Limb (tissue), 2 donors: ENCODE data around the gene LYL1.

Experiments used
- DNase-seq, 2 donors: peaks; one replicate each; pipeline ENCODE4 v3.0.0-alpha.2; 2016; ENCODE audit errors: extremely low spot score in 2 of 2

The LYL1 gene

DNA sequence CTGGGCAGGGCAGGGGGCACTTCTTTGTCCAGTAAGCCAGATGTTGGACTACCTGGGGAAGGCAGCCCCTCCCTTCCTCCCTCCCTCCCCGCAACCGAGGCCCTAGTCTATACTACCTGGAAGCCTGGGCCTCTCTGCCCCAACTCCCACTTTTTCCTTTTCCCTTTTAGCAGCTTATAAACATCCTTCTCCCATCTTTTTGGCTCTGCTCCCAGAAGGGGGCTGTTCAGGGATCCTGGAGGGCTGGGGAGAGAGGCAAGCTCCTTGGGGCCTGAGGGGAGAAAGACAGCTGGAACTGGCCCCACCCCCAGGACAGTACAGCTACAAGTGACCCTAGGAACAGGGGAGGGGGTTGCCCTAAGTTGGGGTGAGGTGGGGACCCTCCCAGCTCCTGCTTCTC lies 44.9 kb downstream of the LYL1 start:
- peak in 1 of 2 donors; percentile 63 for DNase-seq

GRCh38 chr19:13057147-13057572 lies 45.5 kb downstream of the LYL1 start:
- no peak for DNase-seq

- peak; percentile 79 to 84 for DNase-seq
Measured at GRCh38 chr19:13056052-13056660, 46.5 kb downstream of the LYL1 start.

DNA sequence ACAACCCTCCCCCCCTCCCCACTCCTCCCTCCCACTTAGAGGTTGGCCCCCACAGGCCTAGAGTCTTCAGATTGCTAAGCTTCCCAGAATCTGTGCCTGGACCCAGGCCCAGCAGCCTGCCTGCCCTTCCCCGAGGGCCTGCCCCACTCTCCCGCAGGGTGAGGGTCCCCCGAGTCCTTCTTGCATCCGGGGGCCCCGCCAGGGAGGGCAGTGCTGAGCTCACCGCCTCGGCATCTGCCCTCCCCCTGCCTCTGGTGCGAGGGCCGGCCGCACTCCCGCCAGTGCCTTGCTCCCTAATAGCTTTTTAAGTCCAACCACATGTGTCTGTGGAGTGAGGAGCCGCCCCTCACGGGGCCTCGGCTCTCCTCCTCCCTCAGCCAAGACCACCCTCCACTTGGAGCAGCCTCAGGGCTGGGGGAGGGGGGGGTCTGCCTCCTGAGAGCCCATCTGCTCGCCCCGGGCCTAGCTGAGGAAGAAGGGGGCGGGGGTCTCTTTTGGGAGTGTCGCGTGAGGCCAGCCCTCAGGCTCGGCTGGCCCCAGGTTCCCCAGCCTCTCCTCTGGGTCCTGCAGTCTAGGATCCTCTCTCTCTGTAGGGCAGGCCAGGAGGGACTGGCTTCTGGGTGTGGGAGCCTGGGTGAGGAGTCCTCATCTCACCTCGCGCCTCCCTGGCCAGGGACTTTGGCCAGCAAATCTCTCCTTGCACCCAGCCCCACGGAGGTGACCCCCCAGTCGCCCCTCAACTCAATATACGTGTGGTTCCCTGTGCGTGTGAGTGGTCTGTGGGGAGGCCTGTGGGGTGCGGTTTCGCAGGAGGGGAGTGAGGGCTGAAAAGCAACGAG lies 47.2 kb downstream of the LYL1 start:
- peak; percentile 87 to 88 for DNase-seq

DNA sequence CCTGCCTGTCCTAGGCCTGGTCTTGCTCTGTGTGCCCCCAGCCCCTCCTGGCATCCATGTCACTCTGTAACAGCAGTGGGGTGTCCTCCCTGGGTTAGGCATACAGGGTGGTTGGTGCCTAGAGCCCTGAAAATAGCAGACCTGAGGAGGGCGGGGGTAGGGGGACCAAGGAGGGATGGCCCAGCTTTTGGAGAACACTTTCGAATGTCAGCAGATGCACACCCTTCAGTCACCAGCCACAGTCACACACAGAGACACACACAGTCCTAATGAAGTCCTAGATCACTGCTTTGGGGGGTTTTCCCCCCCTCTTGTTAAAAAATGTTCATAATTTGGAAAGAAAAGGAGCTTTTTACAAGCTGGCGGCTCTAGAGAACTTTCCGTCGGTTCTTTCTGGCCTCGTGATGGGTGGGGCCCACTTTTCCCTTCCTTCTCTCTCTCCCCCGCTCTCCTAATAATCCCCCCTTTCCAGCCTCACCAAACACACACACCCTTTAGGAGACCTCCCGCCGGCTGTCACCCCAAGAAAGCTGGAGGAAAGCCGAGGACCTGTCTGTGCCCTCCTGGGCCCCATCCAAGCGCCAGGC lies 47.9 kb downstream of the LYL1 start:
- DNase-seq = peak in 1 of 2 donors; percentile 85

DNA sequence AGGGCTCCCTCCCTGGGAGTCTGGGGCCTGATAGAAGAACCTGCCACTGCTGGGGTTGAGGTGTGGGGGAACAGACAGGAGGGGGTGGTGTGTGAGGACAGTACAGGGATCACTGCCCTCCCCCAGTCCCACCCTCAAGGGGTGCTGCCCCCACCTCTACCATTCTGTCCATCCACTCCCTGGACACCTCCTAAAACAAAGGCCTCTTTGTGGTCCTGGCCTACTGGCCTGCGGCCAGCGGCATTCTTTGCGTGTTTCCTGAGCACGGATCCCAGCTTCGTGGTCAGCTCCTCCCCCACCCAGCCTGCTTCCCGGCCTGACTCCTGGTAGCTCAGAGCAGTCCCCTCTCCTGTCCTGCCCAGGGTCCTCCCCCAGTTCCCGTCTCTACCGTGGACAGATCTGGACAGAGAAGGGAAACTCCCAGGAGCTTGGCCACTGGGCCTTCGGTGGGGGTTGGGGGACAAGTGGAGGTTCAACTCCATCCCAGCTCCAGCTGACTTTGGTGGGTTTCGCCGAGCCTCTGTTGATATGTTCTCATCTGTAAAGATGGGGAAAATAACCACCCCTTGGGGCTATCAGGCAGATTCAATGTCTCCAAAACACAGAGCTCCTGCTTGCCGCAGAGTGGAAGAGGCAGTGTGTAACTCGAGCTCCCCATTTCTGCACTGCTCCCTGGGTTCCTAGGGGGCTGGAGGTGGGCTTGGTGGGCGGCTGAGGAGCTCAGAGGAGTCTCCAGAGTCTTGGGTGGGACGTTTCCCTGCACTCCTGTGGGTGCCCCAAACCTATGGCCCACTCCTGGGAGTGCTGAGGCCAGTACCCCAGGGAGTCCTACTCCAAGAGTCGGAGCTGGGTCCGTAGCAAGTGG lies 48.7 kb downstream of the LYL1 start:
- peak; percentile 81 to 88 for DNase-seq

GRCh38 chr19:13053238-13053637 lies 49.4 kb downstream of the LYL1 start:
- peak in 1 of 2 donors; percentile 41 for DNase-seq

DNA sequence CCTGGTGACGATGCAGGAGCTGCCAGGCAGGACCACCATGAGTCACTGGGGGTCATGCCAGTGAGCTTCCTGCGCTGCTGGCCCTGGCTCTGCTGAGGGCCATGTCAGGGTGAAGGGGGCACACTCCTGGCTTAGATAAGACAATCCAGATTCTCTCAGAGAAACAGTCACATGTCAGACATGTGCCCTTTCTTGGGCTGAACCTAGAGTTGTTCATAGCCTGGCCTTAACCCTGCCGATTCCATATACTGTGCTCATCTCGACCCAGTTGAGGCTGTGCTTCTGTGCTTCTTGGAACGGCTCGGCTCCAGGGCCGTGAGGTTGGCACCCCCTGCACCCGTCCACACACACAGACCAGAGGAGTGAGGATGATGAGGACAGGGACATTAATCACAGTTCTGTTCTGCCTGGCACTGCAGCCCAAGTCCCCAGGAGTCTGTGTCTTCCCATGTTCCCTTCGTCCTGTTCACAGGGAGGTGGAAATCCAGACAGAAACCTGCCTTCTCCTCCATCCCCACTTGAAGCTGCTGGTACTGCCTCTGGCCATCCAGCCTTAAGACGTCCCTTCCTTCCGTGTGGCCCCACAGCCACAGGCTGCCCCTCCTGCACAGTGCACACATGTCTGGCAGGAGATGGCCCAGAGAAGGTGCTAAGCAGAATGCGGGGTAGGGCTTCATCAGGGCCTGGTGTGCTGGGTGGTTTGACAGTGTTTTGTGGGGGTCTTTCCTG lies 50.0 kb downstream of the LYL1 start:
- DNase-seq = no peak

DNA sequence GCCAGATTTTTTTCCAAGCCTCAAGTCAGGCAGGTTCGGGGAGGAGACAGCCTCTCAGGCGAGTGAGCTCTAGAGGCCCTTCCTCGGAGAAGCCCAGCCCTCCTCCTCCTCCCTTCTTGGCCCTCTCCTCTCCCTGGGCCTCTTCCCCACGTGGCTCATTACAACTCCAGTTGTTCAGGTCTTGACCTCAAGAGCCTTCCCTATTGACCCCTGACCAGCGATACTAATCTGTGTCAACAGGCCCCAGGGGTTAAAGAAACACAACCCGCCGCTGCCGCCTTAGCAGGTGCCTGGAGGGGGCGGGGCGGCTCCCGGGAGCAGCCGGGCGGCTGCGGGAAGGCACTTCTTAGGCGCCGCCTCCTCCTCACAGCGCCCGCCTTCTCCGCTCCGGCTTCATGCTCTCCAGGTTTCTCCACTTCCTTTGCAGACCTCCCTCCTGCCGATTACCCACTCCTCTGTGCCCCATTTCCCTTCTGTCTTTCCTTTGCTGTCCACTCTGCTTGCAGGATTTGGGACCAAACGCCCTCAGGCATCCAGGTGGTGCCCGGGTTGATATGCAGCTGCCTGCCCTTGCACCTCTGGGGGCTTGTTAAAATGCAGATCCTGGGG lies 51.0 kb downstream of the LYL1 start:
- peak; percentile 72 to 76 for DNase-seq

GRCh38 chr19:13050274-13050673 lies 52.4 kb downstream of the LYL1 start:
- no peak for DNase-seq
